HFF-Myc (cell line): ENCODE data around the gene RAB21.

ENCODE experiments used
- DNase-seq: peaks from one replicate; pipeline ENCODE4 v3.0.0-alpha.2; 2011; ENCODE audit warnings: low read depth; ENCODE audit errors: extremely low read depth
- H3K4me3 ChIP-seq: replicated peaks from 2 replicates; pipeline ENCODE4 v1.5.1; 2011; ENCODE audit warnings: low read depth, mild to moderate bottlenecking, control low read depth, low read length
- TF ChIP-seq, protein P1 (sequence below): IDR thresholded peaks from 2 replicates; pipeline ENCODE4 v1.5.1; 2012; ENCODE audit warnings: mild to moderate bottlenecking, low read depth, low read length, control low read depth; ENCODE audit errors: missing control alignments

Gene RAB21, protein sequence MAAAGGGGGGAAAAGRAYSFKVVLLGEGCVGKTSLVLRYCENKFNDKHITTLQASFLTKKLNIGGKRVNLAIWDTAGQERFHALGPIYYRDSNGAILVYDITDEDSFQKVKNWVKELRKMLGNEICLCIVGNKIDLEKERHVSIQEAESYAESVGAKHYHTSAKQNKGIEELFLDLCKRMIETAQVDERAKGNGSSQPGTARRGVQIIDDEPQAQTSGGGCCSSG

DNA sequence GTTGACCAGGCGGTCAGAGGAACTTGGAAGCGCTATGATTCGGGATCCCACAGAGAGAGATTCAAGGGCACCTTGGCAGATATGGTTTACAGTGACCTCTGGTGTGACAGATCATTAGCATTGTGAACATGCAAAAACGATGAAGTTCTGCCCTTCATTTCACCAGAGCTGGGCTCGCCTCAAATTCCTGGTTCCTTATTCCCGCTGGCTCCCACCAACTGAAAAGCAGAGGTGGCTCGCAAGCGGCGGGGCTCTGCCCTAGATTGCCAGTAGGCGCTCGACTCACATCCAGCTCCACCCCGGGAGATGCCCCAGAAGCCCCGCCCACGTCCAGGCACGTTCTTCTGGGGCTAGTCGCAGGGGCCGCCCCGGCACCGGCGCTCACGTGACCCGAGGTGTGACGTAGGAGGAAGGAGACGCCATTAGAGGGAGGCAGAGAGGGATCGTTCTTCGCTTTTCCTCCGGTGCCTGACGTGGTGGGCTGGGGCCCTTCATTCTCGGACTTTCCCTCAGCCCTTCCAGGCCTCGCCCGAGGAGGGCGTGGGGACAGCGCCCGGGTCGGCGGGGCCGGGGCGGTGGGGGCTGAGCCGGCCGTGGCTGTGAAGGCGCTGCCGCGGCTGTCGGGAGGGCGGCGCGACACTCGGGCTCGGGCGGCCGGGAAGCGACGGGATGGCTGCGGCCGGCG lies at the start of gene RAB21:
TSS of gene RAB21 (plus strand) at position 403 of the 685 bp plus-strand sequence. CDS start at position 670, 267 bp downstream.
- TF ChIP-seq, protein P1, sequence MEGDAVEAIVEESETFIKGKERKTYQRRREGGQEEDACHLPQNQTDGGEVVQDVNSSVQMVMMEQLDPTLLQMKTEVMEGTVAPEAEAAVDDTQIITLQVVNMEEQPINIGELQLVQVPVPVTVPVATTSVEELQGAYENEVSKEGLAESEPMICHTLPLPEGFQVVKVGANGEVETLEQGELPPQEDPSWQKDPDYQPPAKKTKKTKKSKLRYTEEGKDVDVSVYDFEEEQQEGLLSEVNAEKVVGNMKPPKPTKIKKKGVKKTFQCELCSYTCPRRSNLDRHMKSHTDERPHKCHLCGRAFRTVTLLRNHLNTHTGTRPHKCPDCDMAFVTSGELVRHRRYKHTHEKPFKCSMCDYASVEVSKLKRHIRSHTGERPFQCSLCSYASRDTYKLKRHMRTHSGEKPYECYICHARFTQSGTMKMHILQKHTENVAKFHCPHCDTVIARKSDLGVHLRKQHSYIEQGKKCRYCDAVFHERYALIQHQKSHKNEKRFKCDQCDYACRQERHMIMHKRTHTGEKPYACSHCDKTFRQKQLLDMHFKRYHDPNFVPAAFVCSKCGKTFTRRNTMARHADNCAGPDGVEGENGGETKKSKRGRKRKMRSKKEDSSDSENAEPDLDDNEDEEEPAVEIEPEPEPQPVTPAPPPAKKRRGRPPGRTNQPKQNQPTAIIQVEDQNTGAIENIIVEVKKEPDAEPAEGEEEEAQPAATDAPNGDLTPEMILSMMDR = peak; percentile 15
- DNase-seq = peak; percentile 83
- peak within 1 kb of the TSS; percentile 98 for H3K4me3 ChIP-seq

DNA sequence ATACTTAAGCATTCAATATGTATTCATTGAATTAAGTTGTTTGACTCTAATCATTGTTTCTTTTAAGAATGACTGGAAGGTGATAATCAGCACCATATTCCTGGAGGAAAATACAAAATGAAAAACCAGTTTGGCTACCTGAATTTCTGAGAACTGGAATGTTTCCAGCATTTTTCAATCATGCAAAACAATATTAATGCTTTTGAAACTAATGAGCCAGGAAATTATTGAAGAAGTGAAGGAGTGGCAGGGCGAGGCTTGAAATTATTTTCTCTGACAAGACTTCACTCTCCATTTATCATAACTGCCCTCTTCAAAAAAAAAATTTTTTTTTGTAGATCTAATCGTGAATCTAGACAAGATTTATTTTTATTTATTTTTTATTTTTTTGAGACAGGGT lies 49.7 kb upstream of the RAB21 start:
- DNase-seq = no peak
- H3K4me3 ChIP-seq = no peak overlapping the region
- TF ChIP-seq, protein P1 = no peak

DNA sequence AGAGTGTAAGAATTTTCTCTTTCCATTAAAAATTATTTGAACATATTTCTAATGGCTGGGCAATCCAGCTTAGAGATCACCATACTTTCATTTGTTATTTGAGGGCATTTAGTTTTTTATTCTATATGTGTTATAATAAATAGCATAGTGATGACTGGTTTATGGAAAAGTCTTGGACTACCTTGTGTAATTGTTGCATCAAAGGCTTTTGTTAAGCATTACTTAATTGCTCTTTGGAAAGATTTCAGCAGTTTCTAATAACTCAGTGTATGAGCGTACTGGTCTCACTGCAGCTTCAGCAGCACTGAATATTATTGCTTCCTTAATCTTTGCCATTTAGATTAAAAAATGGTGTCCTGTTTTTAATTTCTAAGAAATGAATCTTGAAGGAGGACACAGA lies 46.0 kb upstream of the RAB21 start:
- no peak for DNase-seq
- H3K4me3 ChIP-seq = no peak overlapping the region
- TF ChIP-seq, protein P1 = no peak

DNA sequence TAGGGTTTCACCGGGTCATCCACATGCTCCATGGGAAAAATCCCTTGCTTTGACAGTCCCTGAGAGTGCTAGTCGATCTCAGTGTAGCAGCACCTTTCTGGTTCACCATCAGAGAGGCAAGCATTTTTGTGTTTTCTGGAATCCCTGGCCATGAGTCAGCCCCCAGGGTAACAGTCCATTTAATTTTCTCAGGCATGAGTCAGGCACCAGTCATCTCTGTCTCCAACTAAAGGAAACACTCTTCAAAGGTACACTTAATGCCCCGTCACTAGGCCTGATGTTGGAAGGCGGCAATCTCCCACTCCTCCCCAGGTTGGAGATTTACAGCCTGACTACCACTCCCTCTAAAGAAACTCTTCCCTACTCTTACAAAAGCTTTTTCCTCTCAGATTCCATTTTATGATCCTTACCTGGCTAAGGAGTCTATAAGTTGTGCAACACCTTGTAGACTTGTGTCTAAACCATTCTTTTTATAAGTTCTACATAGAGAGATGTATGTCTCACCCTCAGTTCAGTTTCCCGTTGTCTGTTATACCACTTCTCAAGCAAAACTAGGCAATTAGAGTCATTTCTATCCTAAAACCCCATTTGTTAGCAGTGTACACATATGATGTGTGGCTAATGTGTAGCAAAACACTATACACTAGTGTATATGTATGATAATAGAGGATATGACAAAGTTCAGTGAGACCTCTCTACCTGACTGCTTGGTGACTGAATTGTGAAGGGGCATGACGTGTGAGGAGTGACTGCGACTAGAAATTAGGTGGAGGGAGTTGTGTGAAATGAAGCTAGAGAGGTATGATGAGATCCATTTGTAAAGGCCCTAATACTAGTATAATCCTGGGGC lies 44.2 kb upstream of the RAB21 start:
- TF ChIP-seq, protein P1 = no peak
- H3K4me3 ChIP-seq = no peak overlapping the region
- peak; percentile 55 for DNase-seq

DNA sequence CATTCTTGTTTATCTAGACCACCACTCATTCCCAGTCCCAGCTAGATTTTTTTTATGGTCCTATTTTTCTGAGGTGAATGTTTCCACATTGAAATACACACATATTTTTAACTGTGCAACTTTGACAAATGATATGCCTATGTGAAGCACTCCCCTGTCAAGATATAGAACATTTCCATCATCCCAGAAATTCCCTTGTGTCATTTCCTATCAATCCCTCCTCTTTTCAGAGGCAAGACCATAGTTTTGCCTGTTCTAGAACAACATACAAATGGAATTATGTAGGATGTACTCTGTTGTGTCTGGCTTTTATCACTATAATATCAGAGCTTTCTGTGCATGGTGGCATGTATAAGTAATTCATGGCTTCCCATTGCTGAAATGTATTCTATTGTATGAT lies 36.1 kb upstream of the RAB21 start:
- H3K4me3 ChIP-seq = no peak overlapping the region
- DNase-seq = no peak
- TF ChIP-seq, protein P1 = no peak

DNA sequence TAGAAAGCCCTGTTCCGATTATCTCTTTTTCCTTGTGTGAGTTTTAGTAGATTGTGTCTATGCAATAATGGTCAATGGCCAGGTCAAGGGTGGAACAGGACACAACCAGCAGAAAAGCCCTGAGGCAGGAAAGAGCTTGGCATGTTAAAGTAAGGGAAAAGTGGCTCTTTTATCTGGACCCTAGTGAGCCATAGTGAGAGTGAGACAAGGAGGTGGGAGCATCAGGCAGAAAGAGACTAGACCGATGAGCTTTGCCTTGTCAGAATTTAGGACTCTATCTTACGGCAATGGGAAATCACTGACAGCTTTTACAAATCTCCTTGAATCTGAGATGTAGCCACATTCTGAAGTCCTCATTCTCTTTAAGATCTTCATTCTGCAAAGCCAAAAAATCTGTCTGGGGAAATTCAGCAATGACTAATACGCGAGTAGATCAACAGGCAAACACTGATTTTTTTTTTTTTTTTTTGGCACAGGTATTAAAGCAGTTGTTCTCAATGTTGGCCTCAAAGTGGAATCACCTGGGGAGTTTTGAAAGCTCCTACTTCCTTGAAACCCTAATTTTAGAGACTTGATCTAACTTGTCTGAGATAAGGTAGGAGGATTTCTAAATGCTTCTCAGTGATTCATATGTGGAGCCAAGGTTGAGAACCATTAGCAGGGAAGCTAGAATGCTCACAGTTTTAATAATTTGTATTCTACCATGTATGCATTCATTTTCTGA lies 34.9 kb upstream of the RAB21 start:
- TF ChIP-seq, protein P1 = no peak
- no peak overlapping the region for H3K4me3 ChIP-seq
- DNase-seq = no peak
